Measurements from ENCODE around the gene PBX3. TPM values are rescaled to one million over a fixed set of nuclear protein-coding genes. Genes with fewer than 3 reads are reported as not detected.
"Not testable (repeated sequence)": the region's sequence is repeated elsewhere in the genome, so short reads cannot be mapped to it uniquely, and the experiment has no call there.

The PBX3 gene
- polyA plus RNA-seq, 6 donors from 2014 or later, result 7.5 to 15.8 (median 10.1) TPM

GRCh38 chr9:125823874-125824406 lies 76.8 kb downstream of the PBX3 start:
- Mint-ChIP-seq H3K27ac (peak overlapping the region; percentile 70 to 93 (median 80)), H3K4me1 (peaks cover 9 to 42% (median 15%) of the 10 kb centered on the region in 3 donors), H3K4me3 (peak overlapping the region; percentile 56 to 92 (median 86))
- not testable (repeated sequence) for H3K36me3 Mint-ChIP-seq, H3K9me3 Mint-ChIP-seq, H3K27me3 Mint-ChIP-seq
- DNase-seq (peak; percentile 56), ATAC-seq (ENCODE audit: low read depth in 2 of 2) (peak; percentile 89 to 91)

GRCh38 chr9:125825762-125826161 lies 78.6 kb downstream of the PBX3 start:
- peak overlapping the region in 1 of 6 donors; percentile 77 for H3K27ac Mint-ChIP-seq
- DNase-seq, result no peak
- no peak for ATAC-seq (ENCODE audit: low read depth in 2 of 2)
- no peaks in the 10 kb centered on the region for H3K27me3 Mint-ChIP-seq
- H3K4me1 Mint-ChIP-seq, result peaks cover 10 to 45% (median 10%) of the 10 kb centered on the region in 3 donors
- H3K4me3 Mint-ChIP-seq, result peak overlapping the region in 3 of 8 donors; percentile 37 to 57 (median 54)
- H3K9me3 Mint-ChIP-seq, result no peaks in the 10 kb centered on the region
- no peaks in the 10 kb centered on the region for H3K36me3 Mint-ChIP-seq

- peaks cover 10 to 46% (median 12%) of the 10 kb centered on the region in 3 donors for H3K4me1 Mint-ChIP-seq
- no peak overlapping the region for H3K4me3 Mint-ChIP-seq
- ATAC-seq (ENCODE audit: low read depth in 2 of 2) (no peak), DNase-seq (no peak)
- H3K27ac Mint-ChIP-seq, result no peak overlapping the region
- H3K27me3 Mint-ChIP-seq, result no peaks in the 10 kb centered on the region
- H3K36me3 Mint-ChIP-seq, result no peaks in the 10 kb centered on the region
- no peaks in the 10 kb centered on the region for H3K9me3 Mint-ChIP-seq
These were observed 79.7 kb downstream of the PBX3 start for GRCh38 chr9:125826850-125827249.

GRCh38 chr9:125829743-125830142 lies 82.6 kb downstream of the PBX3 start:
- Mint-ChIP-seq H3K27ac (peak overlapping the region in 5 of 6 donors; percentile 87 to 95 (median 94)), H3K4me3 (peak overlapping the region; percentile 73 to 93 (median 88)), H3K36me3 (no peaks in the 10 kb centered on the region), H3K9me3 (no peaks in the 10 kb centered on the region), H3K27me3 (no peaks in the 10 kb centered on the region), H3K4me1 (peaks cover 9 to 32% (median 16%) of the 10 kb centered on the region in 3 donors)
- peak; percentile 98 to 100 for ATAC-seq (ENCODE audit: low read depth in 2 of 2)
- DNase-seq, result peak; percentile 53

GRCh38 chr9:125831054-125831453 lies 83.9 kb downstream of the PBX3 start:
- ATAC-seq (ENCODE audit: low read depth in 2 of 2), result no peak
- Mint-ChIP-seq H3K4me1 (peaks cover 5 to 26% (median 18%) of the 10 kb centered on the region in 3 donors), H3K9me3 (no peaks in the 10 kb centered on the region), H3K4me3 (peak overlapping the region in 6 of 8 donors; percentile 5 to 51 (median 30)), H3K36me3 (no peaks in the 10 kb centered on the region), H3K27me3 (no peaks in the 10 kb centered on the region), H3K27ac (peak overlapping the region in 5 of 6 donors; percentile 6 to 88 (median 32))
- no peak for DNase-seq

GRCh38 chr9:125831616-125832015 lies 84.4 kb downstream of the PBX3 start:
- ATAC-seq (ENCODE audit: low read depth in 2 of 2) (no peak), DNase-seq (no peak)
- Mint-ChIP-seq H3K36me3 (no peaks in the 10 kb centered on the region), H3K4me3 (peak overlapping the region in 1 of 8 donors; percentile 10), H3K4me1 (peaks cover 5 to 27% (median 23%) of the 10 kb centered on the region in 3 donors), H3K27ac (peak overlapping the region in 3 of 6 donors; percentile 21 to 64 (median 47)), H3K27me3 (no peaks in the 10 kb centered on the region), H3K9me3 (no peaks in the 10 kb centered on the region)

GRCh38 chr9:125835655-125836054 lies 88.5 kb downstream of the PBX3 start:
- DNase-seq, result no peak
- Mint-ChIP-seq H3K36me3 (no peaks in the 10 kb centered on the region), H3K27ac (peak overlapping the region in 1 of 6 donors; percentile 70), H3K27me3 (no peaks in the 10 kb centered on the region), H3K9me3 (no peaks in the 10 kb centered on the region), H3K4me3 (no peak overlapping the region), H3K4me1 (peaks cover 21 to 46% (median 43%) of the 10 kb centered on the region in 3 donors)
- no peak for ATAC-seq (ENCODE audit: low read depth in 2 of 2)

- H3K27ac Mint-ChIP-seq, result peak overlapping the region in 5 of 6 donors; percentile 5 to 61 (median 12)
- H3K27me3 Mint-ChIP-seq, result no peaks in the 10 kb centered on the region
- ATAC-seq (ENCODE audit: low read depth in 2 of 2) (peak in 1 of 2 donors; percentile 30), DNase-seq (no peak)
- H3K9me3 Mint-ChIP-seq, result no peaks in the 10 kb centered on the region
- no peaks in the 10 kb centered on the region for H3K36me3 Mint-ChIP-seq
- peak overlapping the region; percentile 2 to 54 (median 24) for H3K4me3 Mint-ChIP-seq
- peaks cover 37 to 56% (median 56%) of the 10 kb centered on the region in 3 donors for H3K4me1 Mint-ChIP-seq
These were observed 92.1 kb downstream of the PBX3 start for GRCh38 chr9:125839317-125839716.

GRCh38 chr9:125841444-125841843 lies 94.3 kb downstream of the PBX3 start:
- ATAC-seq (ENCODE audit: low read depth in 2 of 2) (peak; percentile 51 to 69), DNase-seq (no peak)
- Mint-ChIP-seq H3K4me1 (peaks cover 37 to 62% (median 51%) of the 10 kb centered on the region in 3 donors), H3K4me3 (peak overlapping the region in 4 of 8 donors; percentile 9 to 43 (median 24)), H3K9me3 (no peaks in the 10 kb centered on the region), H3K27me3 (no peaks in the 10 kb centered on the region), H3K36me3 (no peaks in the 10 kb centered on the region), H3K27ac (peak overlapping the region in 4 of 6 donors; percentile 1 to 70 (median 26))

- H3K4me3 Mint-ChIP-seq, result peak overlapping the region in 5 of 8 donors; percentile 14 to 43 (median 20)
- peak overlapping the region in 4 of 6 donors; percentile 24 to 86 (median 57) for H3K27ac Mint-ChIP-seq
These were observed 95.1 kb downstream of the PBX3 start for GRCh38 chr9:125842242-125842641.

GRCh38 chr9:125843646-125844045 lies 96.5 kb downstream of the PBX3 start:
- Mint-ChIP-seq H3K9me3 (peaks cover 0 to 1% (median 0%) of the 10 kb centered on the region in 7 donors), H3K36me3 (no peaks in the 10 kb centered on the region), H3K4me1 (peaks cover 38 to 60% (median 46%) of the 10 kb centered on the region in 3 donors), H3K27me3 (no peaks in the 10 kb centered on the region), H3K4me3 (peak overlapping the region in 3 of 8 donors; percentile 1 to 71 (median 6)), H3K27ac (peak overlapping the region in 1 of 6 donors; percentile 2)
- no peak for DNase-seq
- ATAC-seq (ENCODE audit: low read depth in 2 of 2), result no peak

More at GRCh38 chr9:125842242-125842641, 95.1 kb downstream of the PBX3 start:
- H3K4me1 Mint-ChIP-seq, result peaks cover 37 to 62% (median 45%) of the 10 kb centered on the region in 3 donors
- no peak for ATAC-seq (ENCODE audit: low read depth in 2 of 2)
- H3K36me3 Mint-ChIP-seq, result no peaks in the 10 kb centered on the region
- H3K9me3 Mint-ChIP-seq, result peaks cover 0 to 1% (median 0%) of the 10 kb centered on the region in 7 donors
- DNase-seq, result no peak
- H3K27me3 Mint-ChIP-seq, result no peaks in the 10 kb centered on the region

GRCh38 chr9:125844611-125845010 lies 97.4 kb downstream of the PBX3 start:
- H3K4me1 Mint-ChIP-seq, result peaks cover 31 to 50% (median 37%) of the 10 kb centered on the region in 3 donors
- DNase-seq (no peak), ATAC-seq (ENCODE audit: low read depth in 2 of 2) (no peak)
- H3K9me3 Mint-ChIP-seq, result peaks cover 0 to 1% (median 0%) of the 10 kb centered on the region in 7 donors
- H3K27ac Mint-ChIP-seq, result no peak overlapping the region
- H3K36me3 Mint-ChIP-seq, result no peaks in the 10 kb centered on the region
- no peaks in the 10 kb centered on the region for H3K27me3 Mint-ChIP-seq
- no peak overlapping the region for H3K4me3 Mint-ChIP-seq

GRCh38 chr9:125845271-125845808 lies 98.2 kb downstream of the PBX3 start:
- Mint-ChIP-seq H3K36me3 (no peaks in the 10 kb centered on the region), H3K27ac (peak overlapping the region in 1 of 6 donors; percentile 28), H3K27me3 (no peaks in the 10 kb centered on the region), H3K4me1 (peaks cover 28 to 44% (median 35%) of the 10 kb centered on the region in 3 donors), H3K4me3 (no peak overlapping the region), H3K9me3 (peaks cover 0 to 1% (median 0%) of the 10 kb centered on the region in 7 donors)
- no peak for ATAC-seq (ENCODE audit: low read depth in 2 of 2)
- no peak for DNase-seq

- H3K9me3 Mint-ChIP-seq, result peaks cover 0 to 1% (median 0%) of the 10 kb centered on the region in 7 donors
These were observed 100.6 kb downstream of the PBX3 start for GRCh38 chr9:125847735-125848134.

More at GRCh38 chr9:125847735-125848134, 100.6 kb downstream of the PBX3 start:
- DNase-seq (no peak), ATAC-seq (ENCODE audit: low read depth in 2 of 2) (no peak)
- no peaks in the 10 kb centered on the region for H3K36me3 Mint-ChIP-seq
- H3K27me3 Mint-ChIP-seq, result no peaks in the 10 kb centered on the region
- H3K27ac Mint-ChIP-seq, result peak overlapping the region in 1 of 6 donors; percentile 49
- H3K4me3 Mint-ChIP-seq, result no peak overlapping the region
- H3K4me1 Mint-ChIP-seq, result peaks cover 13 to 21% (median 18%) of the 10 kb centered on the region in 3 donors
